HG02943 (cell line): ENCODE measurements around the gene CCSER1.

Experiments used
- ATAC-seq: cut with Tn5 transposase; IDR thresholded peaks from one replicate; pipeline ENCODE4 v1.9.1; 2021; ENCODE audit warnings: mild to moderate bottlenecking, low read depth, moderate library complexity; ENCODE audit not compliant: unreplicated experiment

CCSER1 gene

GRCh38 chr4:90994851-90995574 is 867.8 kb downstream of the CCSER1 start:
- ATAC-seq: no peak

- no peak for ATAC-seq
These were observed 868.8 kb downstream of the CCSER1 start for GRCh38 chr4:90995996-90996395.

GRCh38 chr4:90996813-90997212 is 869.6 kb downstream of the CCSER1 start:
- no peak for ATAC-seq

- ATAC-seq: no peak
These were observed 888.7 kb downstream of the CCSER1 start for GRCh38 chr4:91015861-91016260.

GRCh38 chr4:91019513-91019912 is 892.3 kb downstream of the CCSER1 start:
- ATAC-seq: no peak

GRCh38 chr4:91025241-91026148 is 898.3 kb downstream of the CCSER1 start:
- no peak for ATAC-seq

GRCh38 chr4:91028228-91028627 is 901.0 kb downstream of the CCSER1 start:
- ATAC-seq: no peak

- ATAC-seq: no peak
These were observed 904.6 kb downstream of the CCSER1 start for GRCh38 chr4:91031761-91032160.

GRCh38 chr4:91032725-91033445 is 905.7 kb downstream of the CCSER1 start:
- ATAC-seq: no peak

- no peak for ATAC-seq
These were observed 908.1 kb downstream of the CCSER1 start for GRCh38 chr4:91035276-91035675.

- ATAC-seq: no peak
These were observed 910.8 kb downstream of the CCSER1 start for GRCh38 chr4:91037951-91038350.

- ATAC-seq: no peak
These were observed 930.7 kb downstream of the CCSER1 start for GRCh38 chr4:91057871-91058270.

- ATAC-seq: no peak
These were observed 931.2 kb downstream of the CCSER1 start for GRCh38 chr4:91058345-91058744.

- ATAC-seq: no peak
These were observed 937.1 kb downstream of the CCSER1 start for GRCh38 chr4:91064157-91064853.

- no peak for ATAC-seq
These were observed 937.9 kb downstream of the CCSER1 start for GRCh38 chr4:91065117-91065516.

GRCh38 chr4:91070736-91071135 is 943.5 kb downstream of the CCSER1 start:
- ATAC-seq: no peak

- ATAC-seq: no peak
These were observed 949.0 kb downstream of the CCSER1 start for GRCh38 chr4:91076147-91076546.

- no peak for ATAC-seq
These were observed 958.8 kb downstream of the CCSER1 start for GRCh38 chr4:91085961-91086360.

GRCh38 chr4:91087743-91088142 is 960.5 kb downstream of the CCSER1 start:
- ATAC-seq: no peak

- ATAC-seq: no peak
These were observed 962.0 kb downstream of the CCSER1 start for GRCh38 chr4:91089178-91089577.
